Aortic smooth muscle cell (primary cell): ENCODE data around the gene RAB8A. TPM values are rescaled to one million over a fixed set of nuclear protein-coding genes. Genes with fewer than 3 reads are reported as not detected.

Experiments
- total RNA-seq: library from RNA; depleted of rRNA; stranded (reverse); fragments of >200 nt; gene quantifications from 2 replicates; pipeline ENCODE4 v1.2.3, GENCODE V29; 2014

Gene RAB8A
- 83.8 and 88.3 TPM in 2 replicates for total RNA-seq

GRCh38 chr19:16111160-16111908, at the start of gene RAB8A:
Gene RAB8A (plus strand): TSS chr19:16111889. CDS start chr19:16111902, 13 bp downstream.

DNA sequence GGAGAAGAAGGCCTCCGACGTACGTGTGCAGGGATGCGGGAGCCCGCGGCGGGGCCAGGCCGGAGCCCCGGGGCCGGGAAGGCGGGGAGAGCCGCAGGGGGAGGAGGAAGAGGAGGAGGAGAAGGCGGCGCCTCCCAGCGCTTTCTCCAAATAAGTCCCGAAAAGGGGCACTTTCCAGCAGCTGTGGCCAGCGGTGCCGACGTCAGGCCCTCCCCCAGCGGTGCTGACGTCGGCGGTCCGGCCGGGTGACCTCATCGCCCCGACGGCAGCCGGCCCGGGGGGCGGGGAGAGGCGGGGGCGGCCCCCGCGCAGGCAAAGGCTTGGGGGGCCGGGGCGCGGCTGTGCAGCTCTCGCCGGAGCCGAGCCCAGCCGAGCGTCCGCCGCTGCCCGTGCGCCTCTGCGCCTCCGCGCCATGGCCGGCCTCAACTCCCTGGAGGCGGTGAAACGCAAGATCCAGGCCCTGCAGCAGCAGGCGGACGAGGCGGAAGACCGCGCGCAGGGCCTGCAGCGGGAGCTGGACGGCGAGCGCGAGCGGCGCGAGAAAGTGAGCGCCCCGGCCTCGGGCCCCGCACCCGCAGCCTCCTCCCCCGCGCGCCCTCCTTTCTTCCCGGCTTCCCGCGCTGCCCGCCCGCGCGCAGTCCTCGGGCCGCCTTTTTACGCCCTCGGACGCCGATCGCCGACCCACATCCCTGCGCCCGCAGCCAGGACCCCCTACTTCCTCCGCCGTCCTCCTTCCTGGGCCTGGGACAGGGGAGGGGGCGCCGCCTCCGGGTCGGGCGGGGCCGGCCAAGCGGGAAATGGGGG, 35.3 kb upstream of the RAB8A start, which contains the start of gene TPM4:
Gene TPM4, plus strand, starts transcription at position 342 of the 804 bp plus-strand sequence. Its CDS starts 71 bp downstream, at position 413.

DNA sequence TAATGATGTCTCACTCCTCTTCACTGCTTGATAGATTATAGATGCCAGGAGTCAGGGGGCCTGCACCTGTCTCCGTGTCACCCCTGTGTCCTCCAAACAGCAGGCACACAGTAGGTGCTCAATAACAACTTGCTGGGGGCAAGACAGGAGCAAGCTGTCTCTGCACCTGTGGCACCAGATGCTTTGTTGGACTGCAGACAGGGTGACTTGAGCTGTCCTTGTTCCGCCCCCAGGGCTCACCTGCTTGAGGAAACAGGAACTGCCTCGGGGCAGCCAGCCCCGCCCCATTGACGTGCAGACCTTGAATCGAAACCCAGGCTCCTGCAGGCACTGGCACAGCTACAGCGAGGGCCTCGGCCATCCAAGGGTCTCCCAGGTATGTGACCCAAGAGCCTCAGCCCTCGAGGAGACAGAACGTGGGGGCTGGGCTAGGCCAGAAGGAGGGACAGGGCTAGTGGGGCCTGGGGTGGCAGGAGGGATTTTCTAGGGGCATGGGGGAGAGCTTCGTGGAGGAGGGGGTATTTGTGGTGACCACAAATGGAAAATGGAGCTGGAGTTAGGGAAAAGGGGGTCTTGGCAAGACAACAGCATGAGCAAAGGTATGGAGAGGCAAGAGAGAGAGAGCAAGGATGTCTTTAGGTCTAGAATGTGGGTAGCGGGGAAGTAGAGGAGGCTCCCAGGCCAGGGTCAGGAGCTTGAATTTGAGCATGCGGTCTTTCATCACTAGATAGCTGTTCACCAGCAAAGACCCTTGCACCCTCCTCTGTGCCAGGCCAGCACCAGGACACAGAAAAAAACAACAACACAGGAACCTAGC, 31.9 kb downstream of the RAB8A start, which contains the start of gene HSH2D:
Gene HSH2D, plus strand, starts transcription at position 287 of the 817 bp plus-strand sequence. CDS start 5,066 bp downstream, outside the sequence.

Other genes starting within 250 kb of the RAB8A start
- gene CYP4F2, start 213.8 kb upstream of the RAB8A start, total RNA-seq: not detected in 2 replicates
- gene CYP4F11, start 177.4 kb upstream of the RAB8A start, total RNA-seq: 0.37 and 0.92 TPM in 2 replicates
- gene OR10H4, start 162.9 kb upstream of the RAB8A start, total RNA-seq: not detected in 2 replicates
- 1,016 and 1,125 TPM in 2 replicates for gene TPM4, start 35.4 kb upstream of the RAB8A start, total RNA-seq
- gene HSH2D, start 31.8 kb downstream of the RAB8A start, total RNA-seq: not detected in 2 replicates
- gene CIB3, start 61.6 kb downstream of the RAB8A start, total RNA-seq: not detected in 2 replicates
- 111 and 124 TPM in 2 replicates for gene FAM32A, start 73.5 kb downstream of the RAB8A start, total RNA-seq
- 68.5 and 76.1 TPM in 2 replicates for gene AP1M1, start 86.0 kb downstream of the RAB8A start, total RNA-seq
- 3.2 and 12.9 TPM in 2 replicates for gene KLF2, start 212.9 kb downstream of the RAB8A start, total RNA-seq